8988T (cell line): ENCODE results near the gene OR10Z1.

ENCODE experiments used
- DNase-seq: peaks from one replicate; pipeline ENCODE4 v3.0.0; 2011

Gene OR10Z1

GRCh38 chr1:158604968-158605367 lies at the start of gene OR10Z1:
TSS of gene OR10Z1 (plus strand) at chr1:158605268. CDS start at chr1:158606439, 1,171 bp downstream.
- no peak for DNase-seq

GRCh38 chr1:158559696-158560095 lies 45.4 kb upstream of the OR10Z1 start:
- no peak for DNase-seq

DNA sequence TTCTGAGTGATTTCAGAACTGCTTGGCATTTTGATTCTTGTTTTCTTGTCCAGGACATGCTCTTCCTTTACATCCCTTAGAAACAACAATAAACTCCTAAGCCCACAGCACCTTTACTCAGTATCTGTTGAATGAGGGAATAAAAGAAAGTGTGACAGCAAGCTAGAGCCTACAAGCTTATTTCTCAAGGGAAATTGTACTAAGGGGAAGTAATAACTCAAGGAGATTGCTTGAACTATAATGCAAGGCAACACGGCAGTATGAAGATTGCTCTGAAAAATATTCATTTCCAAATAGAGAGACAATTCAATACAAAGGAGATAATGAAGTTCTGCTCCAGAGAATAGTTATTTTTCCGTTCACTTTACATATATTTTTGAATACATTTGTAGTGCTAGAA lies 41.2 kb upstream of the OR10Z1 start:
- no peak for DNase-seq

GRCh38 chr1:158564608-158565007 lies 40.5 kb upstream of the OR10Z1 start:
- DNase-seq = no peak

- no peak for DNase-seq
Measured at GRCh38 chr1:158570480-158570879, 34.6 kb upstream of the OR10Z1 start, which contains the start of gene OR6P1. TSS of gene OR6P1 (minus strand) at chr1:158570580. CDS start at chr1:158563604, 6,976 bp downstream.

DNA sequence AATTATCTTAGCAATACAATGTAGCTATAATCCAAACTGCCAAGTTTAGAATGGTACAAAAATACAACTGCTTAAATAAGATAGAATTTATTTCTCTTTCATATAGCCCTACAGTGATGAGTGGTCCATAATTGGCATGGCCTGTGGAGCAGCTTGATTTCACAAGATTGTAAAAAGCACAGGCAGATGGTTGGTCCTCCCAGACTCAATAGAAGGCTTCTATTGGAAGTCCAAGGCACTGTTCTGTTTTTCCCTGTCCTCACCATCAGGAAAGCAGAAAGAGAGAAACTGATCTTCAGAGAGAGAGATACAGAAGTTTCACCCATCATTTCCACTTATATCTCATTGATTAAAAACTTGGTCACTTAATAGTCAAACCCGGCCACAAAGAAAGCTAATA lies 32.8 kb upstream of the OR10Z1 start:
- DNase-seq = no peak

DNA sequence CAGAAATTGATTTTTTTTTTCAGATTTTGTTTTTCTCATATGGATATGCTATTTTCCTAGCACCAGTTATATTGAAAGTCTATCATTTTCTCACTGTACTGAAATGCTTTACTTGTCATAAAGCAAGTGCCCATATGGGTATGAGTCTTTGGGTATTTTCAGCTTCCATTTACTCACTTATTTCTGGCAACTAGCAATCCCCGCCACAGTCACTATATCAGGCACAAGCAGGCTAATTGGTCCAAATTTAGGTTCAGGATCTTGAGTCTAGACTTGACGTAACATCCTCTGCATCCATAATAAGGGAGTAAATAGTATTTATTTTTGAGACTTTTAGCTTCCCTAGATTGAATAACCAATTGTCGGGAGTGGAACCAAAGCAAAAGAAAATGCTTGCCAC lies 27.5 kb upstream of the OR10Z1 start:
- DNase-seq = no peak

GRCh38 chr1:158579733-158580132 lies 25.3 kb upstream of the OR10Z1 start, which contains the start of gene OR10X1:
TSS of gene OR10X1 (minus strand) at chr1:158579899. CDS start at chr1:158579899, 0 bp downstream.
- DNase-seq = no peak

- DNase-seq = no peak
Measured at GRCh38 chr1:158583962-158584361, 21.1 kb upstream of the OR10Z1 start.

DNA sequence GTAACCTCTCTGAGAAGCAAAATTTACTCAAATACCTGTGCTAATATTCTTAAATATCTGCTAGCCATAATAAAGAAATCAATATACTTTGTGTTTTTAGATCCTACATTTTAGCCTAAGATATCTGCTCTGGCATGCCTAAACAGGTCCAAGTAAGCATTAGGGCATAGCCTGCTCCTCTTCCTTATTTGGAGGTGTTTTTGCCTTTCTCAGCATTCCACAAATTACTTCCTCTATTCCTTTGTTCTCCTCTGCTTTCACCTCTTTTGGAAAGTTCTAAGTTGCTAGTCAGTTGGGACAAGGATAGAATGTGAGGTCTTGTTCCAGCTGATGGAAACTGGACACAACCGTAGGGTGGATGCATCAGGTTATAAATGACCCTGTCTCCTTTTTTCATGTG lies 18.1 kb upstream of the OR10Z1 start:
- no peak for DNase-seq

- no peak for DNase-seq
Measured at GRCh38 chr1:158600735-158601134, 4.3 kb upstream of the OR10Z1 start.

GRCh38 chr1:158607296-158607695 lies 2.2 kb downstream of the OR10Z1 start:
- no peak for DNase-seq

DNA sequence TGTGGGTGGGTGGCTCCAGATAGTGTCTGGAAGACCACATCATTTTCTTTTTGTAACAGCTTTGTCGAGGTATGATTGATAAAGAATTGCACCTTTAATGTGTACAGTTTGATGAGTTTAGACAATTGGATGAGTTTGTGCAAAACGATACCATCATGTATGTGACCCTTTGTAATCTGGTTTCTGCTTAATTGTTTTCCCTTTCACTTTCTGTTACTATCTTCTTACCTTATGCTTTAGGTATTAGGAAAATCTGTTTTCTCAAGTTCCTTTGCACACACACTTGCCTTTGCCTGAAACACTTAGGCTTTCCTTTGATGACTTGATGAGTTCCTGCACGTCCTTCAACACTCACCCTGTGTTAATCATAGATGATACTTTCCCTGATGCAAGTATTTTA lies 6.8 kb downstream of the OR10Z1 start:
- no peak for DNase-seq

DNA sequence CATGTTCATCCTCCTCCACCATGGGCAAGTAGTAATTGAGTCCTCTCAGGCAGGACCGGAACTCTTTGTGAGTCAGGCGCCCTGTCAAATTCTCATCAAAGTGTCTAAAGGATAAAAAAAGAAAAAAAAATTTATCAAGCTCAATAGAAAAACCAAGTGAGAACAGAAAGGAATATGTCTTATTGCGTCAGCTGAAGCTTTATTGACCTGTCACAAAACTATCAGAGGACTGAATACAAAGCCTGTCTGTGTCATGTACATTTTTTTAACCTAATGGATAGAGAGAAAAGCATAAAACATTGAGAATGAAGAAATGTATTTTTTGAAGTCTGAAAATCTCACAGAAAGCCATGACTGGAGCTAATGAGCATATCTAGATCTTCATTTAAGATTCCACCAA lies 8.7 kb downstream of the OR10Z1 start:
- DNase-seq = no peak

- DNase-seq = no peak
Measured at GRCh38 chr1:158638146-158638545, 33.1 kb downstream of the OR10Z1 start.

DNA sequence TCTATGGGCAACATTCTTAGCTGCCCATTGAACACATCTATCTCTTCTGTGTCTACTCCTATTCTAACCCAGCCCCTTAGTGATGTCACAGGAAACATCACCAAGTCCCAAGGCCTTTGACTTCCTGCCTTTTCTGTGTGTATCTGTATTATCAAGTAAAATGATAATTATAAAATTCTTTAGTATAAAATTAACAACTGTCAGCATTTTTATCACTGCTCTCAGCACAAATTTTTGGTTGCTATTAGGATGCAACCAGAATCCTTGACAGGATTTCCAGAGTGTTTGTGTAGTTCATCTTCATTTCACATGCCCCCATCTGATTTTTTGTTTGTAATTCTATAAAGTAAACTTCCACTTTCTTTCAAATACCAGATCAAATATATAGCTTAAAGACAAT lies 33.8 kb downstream of the OR10Z1 start:
- no peak for DNase-seq

- DNase-seq = no peak
Measured at GRCh38 chr1:158644449-158644848, 39.4 kb downstream of the OR10Z1 start.

- DNase-seq = no peak
Measured at GRCh38 chr1:158646465-158646864, 41.4 kb downstream of the OR10Z1 start.

- DNase-seq = no peak
Measured at GRCh38 chr1:158649052-158649451, 44.0 kb downstream of the OR10Z1 start.

- DNase-seq = no peak
Measured at GRCh38 chr1:158652721-158653334, 47.8 kb downstream of the OR10Z1 start.

- DNase-seq = no peak
Measured at GRCh38 chr1:158654086-158654485, 49.0 kb downstream of the OR10Z1 start.

- no peak for DNase-seq
Measured at GRCh38 chr1:158654571-158654970, 49.5 kb downstream of the OR10Z1 start.
